ENCODE data around the gene FANCC. TPM values are rescaled to one million over a fixed set of nuclear protein-coding genes. Genes with fewer than 3 reads are reported as not detected.

FANCC gene
- total and polyA plus RNA-seq, 2 of the 4 experiments (the other 2 are of a cell fraction) = 4.7 to 6.3 TPM

DNA sequence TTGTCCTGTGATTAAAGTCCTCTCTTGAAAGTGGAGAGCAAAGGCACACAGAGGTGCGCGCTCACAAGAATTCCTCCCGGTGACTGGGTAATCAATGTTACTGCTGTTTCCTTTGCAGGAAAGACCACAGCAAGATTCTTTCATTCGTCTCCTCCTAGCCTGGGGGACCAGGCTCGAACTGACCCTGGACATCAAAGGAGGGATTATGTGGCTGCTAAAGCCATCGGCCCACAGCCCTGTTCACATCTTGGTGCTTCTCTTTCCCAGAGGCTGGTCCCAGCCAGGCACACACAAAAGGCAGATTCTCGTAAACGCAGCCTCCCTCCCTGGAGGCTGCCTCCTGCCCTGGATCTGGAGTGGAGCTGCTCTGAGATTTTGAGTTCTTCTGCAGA, 230.9 kb downstream of the FANCC start:
- Histone ChIP-seq H3K27me3 (ENCODE audit: control insufficient read depth, insufficient read depth, low read length) (no peaks in the 10 kb centered on the region), H3K56ac (ENCODE audit: extremely low read depth, insufficient read depth, low read length) (no peak overlapping the region), H3K4me3 (ENCODE audit: insufficient read depth, low read depth, low read length) (no peak overlapping the region), H2AFZ (replicated peaks; ENCODE audit: low read length, poor library complexity) (no peak overlapping the region), H3K18ac (ENCODE audit: low read depth, low read length) (no peak overlapping the region), H2BK15ac (ENCODE audit: low read depth, low read length) (no peak overlapping the region), H4K20me1 (ENCODE audit: insufficient read depth, low read length) (peaks cover 54% of the 10 kb centered on the region), H2AK9ac (replicated peaks; ENCODE audit: low read depth, low read length, poor library complexity) (no peak overlapping the region), H3K36me3 (ENCODE audit: control insufficient read depth, insufficient read depth, low read length) (peaks cover 64% of the 10 kb centered on the region), H3K9me3 (ENCODE audit: control insufficient read depth, insufficient read depth, low read length) (no peaks in the 10 kb centered on the region), H2BK20ac (ENCODE audit: low read depth, low read length) (no peak overlapping the region), H3K23ac (ENCODE audit: low read depth, low read length) (no peak overlapping the region), H4K91ac (ENCODE audit: insufficient read depth, low read depth, low read length) (no peak overlapping the region), H2BK5ac (ENCODE audit: low read depth, low read length, poor library complexity, severe bottlenecking) (no peak overlapping the region), H3K9ac (ENCODE audit: low read depth, low read length) (no peak overlapping the region), H3K14ac (replicated peaks; ENCODE audit: low read depth, low read length) (no peak overlapping the region), H3K27ac (ENCODE audit: insufficient read depth, low read length) (no peak overlapping the region), H3K4ac (ENCODE audit: low read depth, low read length) (no peak overlapping the region), H3K4me1 (ENCODE audit: control insufficient read depth, insufficient read depth, low read length) (peaks cover 14% of the 10 kb centered on the region), H4K5ac (ENCODE audit: low read depth, low read length) (no peak overlapping the region), H3K79me1 (ENCODE audit: low read depth in 1 of 2, low read length in 2 of 2) (peaks cover 26 to 72% of the 10 kb centered on the region in 2 experiments), H2BK120ac (ENCODE audit: low read depth, low read length) (no peak overlapping the region), H3K4me2 (ENCODE audit: low read depth, low read length) (no peak overlapping the region), H4K8ac (ENCODE audit: low read depth in 2 of 2, low read length in 2 of 2) (no peak overlapping the region), H2AK5ac (ENCODE audit: low read depth, low read length) (no peak overlapping the region), H3K9me1 (ENCODE audit: insufficient read depth, low read length) (peaks cover 24% of the 10 kb centered on the region)
- TF ChIP-seq, protein P1, sequence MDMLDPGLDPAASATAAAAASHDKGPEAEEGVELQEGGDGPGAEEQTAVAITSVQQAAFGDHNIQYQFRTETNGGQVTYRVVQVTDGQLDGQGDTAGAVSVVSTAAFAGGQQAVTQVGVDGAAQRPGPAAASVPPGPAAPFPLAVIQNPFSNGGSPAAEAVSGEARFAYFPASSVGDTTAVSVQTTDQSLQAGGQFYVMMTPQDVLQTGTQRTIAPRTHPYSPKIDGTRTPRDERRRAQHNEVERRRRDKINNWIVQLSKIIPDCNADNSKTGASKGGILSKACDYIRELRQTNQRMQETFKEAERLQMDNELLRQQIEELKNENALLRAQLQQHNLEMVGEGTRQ (IDR thresholded peaks at IDR 0.05; ENCODE audit: low read depth, low read length) = no peak
- TF ChIP-seq RCOR1 (IDR thresholded peaks at IDR 0.05; ENCODE audit: insufficient replicate concordance, low read length) = no peak
- TF ChIP-seq BHLHE40 (IDR thresholded peaks at IDR 0.05; ENCODE audit: low read depth, low read length) = no peak
- no peak for TF ChIP-seq CHD1 (IDR thresholded peaks at IDR 0.05; ENCODE audit: low read depth, low read length)
- no peak for TF ChIP-seq POLR2A (IDR thresholded peaks at IDR 0.05; ENCODE audit: low read depth, low read length)
- TF ChIP-seq NFE2L2 (IDR thresholded peaks at IDR 0.05; ENCODE audit: low read depth, low read length) = no peak
- TF ChIP-seq RAD21 (IDR thresholded peaks at IDR 0.05; ENCODE audit: low read length) = no peak
- no peak for TF ChIP-seq MXI1 (IDR thresholded peaks at IDR 0.05; ENCODE audit: borderline replicate concordance, low read depth, low read length)
- WGBS, 2 experiments (ENCODE audit: extremely low coverage in 2 of 2, insufficient read length in 1 of 2) = 86% methylated on average over 2 of the region's 8 CpGs; no CpG with 5 or more reads in 1 of the 2 experiments
- dilution Hi-C loops (cut with HindIII; ENCODE audit: low sequenced_read_pairs, unreplicated experiment) (no loop called here), in situ Hi-C loops (cut with MboI; ENCODE audit: low sequenced_read_pairs) (no loop called here), intact Hi-C loops (cut with micrococcal nuclease) (no loop called here)
- DNase-seq (no peak), ATAC-seq (ENCODE audit: low read depth) (no peak)
- BruUV-seq (replicated peaks) = no TSS peak
- CTCF ChIA-PET = no interaction called here
- POLR2A ChIA-PET (ENCODE audit: unreplicated experiment) = no interaction called here

All from IMR-90 (cell line).